HG02571 (cell line): ENCODE results near the gene ZP2.
"Not testable (repeated sequence)": the region's sequence is repeated elsewhere in the genome, so short reads cannot be mapped to it uniquely, and the experiment has no call there.

Source experiments
- ATAC-seq: cut with Tn5 transposase; IDR thresholded peaks from one replicate; pipeline ENCODE4 v1.9.1; 2021; ENCODE audit warnings: mild to moderate bottlenecking, moderate library complexity; ENCODE audit not compliant: unreplicated experiment

Gene ZP2

DNA sequence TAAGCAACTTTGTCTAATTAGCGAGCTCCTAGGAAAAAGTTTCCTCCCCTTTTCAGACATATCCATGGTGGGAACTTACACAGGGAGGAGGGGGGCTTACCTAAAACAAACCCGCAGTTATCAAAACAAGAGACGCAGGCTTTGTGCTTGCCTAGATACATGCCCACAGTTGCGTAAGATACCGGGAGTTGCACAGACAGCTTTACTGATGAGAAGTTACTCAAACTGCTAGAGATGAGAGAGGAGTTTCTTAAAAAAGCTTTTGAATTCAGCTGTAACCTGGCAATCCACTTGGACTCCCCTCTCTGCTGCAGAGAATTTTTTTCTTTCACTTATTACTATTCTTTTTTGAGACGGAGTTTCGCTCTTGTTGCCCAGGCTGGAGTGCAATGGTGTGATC, 6.8 kb upstream of the ZP2 start:
- ATAC-seq = no peak

DNA sequence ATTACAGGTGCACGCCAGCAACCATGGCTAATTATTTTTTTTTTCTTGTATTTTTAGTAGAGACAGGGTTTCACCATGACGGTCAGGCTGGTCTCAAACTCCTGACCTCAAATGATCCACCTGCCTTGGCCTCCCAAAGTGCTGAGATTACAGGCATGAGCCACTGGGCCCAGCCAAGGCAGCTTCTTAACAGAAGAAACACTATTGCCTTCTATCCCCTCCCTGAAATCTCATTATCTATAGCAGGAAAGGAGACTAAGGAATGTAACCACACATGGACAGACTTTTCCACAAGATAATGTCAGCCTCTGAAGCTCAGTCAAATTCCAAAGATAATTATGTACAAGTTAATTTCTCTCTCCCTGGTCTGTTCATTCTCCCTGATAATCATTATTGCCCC, 5.7 kb upstream of the ZP2 start:
- ATAC-seq = no peak

DNA sequence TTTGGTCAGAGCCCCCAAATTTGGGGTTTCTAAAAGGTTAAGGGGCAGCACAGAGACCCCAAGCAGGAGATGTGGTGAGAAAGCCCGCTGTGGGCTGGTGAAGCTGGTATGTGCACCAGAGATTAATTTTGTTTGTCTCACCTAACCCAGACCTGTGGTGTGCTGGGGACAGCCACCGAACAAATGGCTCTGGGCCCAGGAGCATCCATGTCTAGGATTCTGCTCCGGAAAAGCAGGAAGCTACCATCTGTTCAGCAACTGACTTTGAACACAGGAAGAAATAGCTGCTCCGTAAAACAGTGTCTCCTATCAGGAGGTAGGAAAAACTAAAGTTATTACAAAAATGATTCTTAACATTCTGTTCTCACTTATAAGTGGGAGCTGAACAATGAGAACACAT, 2.7 kb upstream of the ZP2 start:
- no peak for ATAC-seq

DNA sequence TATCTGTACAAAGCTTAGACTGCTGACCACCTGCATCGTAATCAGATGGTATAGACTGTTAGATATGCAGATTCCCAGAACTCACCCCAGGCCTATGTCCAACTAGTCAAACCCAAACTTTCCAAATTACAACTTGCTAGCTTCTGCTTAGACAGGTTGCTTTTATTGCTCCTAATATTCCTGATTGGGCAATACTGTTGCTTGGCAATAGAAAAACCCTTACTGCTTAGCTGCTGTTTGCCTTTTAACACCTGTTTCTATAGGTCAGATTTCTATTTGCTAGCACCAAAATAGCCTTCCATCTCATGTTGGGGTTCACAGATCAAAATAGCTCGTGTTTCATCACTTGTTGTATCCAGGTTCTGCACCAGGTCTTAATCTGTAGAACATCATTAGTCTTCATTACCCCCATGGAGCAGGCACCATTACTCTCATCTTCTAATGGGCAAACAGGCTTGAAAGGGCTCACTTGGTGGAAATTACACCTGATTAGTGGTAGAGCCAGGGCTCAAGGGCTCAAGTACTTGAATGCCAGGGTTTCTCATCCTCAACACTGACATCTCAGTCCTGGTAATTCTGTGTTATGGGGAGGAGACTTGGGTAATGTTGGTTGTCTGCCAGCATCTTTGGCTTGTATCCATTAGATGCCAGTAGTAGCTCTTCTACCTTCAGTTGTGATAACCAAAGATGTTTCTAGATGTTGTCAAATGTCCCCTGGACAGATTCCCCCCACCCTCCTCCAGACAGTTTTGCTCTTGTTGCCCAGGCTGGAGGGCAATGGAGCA, 2.7 kb downstream of the ZP2 start:
- ATAC-seq = no peak

DNA sequence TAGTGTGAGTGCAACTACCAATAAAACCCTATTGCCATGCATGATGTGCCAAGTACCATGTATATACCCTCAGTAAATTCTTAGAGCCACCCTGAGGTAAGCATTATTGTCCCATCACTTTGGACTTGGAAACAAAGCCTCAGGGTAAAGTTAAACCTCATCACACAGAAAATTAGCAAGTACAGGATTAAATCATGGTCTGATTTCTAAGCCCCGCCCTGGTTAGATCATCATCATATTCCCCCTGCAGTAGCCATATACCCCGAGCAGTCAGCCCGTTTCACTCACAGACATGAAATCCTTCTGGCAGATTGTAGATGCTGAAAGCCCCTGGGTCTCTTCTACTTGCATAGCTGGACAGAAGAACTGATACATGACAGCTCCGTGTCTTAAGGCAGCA, 4.8 kb downstream of the ZP2 start:
- no peak for ATAC-seq

DNA sequence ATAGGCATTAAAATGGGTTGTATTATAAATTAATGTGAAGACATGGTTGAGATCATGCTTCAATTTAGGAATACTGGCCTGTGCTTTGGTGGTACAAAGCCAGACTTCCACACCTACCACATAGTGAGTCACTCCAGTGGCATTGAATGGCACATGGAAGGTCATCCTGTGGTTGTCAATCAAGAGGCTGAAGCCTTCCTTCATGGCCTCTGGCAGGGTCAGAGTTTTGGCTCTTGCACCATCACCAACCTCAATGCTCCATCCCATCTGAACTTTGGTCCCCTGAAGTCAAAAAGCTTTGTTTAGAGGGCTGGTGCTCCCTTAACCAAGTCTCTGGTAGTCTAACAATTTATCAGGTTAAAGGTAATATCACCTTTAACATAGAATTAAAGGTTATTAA, 6.1 kb downstream of the ZP2 start:
- no peak for ATAC-seq

DNA sequence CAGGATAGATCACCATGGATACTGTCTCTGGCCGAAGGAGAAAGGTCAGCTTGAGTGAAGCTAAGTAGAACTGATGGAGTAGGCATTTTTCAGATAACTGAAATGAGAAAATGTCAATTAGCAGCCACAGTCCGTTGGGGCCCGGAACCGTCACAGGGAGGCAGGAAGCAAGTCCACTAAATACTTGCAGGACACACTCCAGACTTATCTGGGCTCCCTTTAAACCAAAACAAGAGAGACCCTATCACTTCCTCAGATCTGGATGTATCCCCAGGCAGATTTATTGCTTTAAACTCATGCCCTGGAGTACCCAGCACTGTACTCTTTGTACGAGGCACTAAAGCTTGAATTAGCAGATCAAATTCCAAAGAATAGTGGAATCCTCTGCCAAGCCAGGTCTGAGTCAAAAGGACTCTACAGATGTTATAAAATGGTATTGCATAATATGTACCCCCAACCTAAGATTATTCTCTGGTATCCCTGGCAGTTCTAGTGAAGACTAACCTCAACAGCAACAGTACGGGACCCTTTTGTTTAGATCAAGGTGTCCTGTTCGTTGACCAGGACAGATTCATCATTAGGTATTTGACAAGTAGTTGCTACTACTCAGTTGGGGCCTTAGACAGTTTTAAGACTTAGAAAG, 8.1 kb downstream of the ZP2 start:
- no peak for ATAC-seq

DNA sequence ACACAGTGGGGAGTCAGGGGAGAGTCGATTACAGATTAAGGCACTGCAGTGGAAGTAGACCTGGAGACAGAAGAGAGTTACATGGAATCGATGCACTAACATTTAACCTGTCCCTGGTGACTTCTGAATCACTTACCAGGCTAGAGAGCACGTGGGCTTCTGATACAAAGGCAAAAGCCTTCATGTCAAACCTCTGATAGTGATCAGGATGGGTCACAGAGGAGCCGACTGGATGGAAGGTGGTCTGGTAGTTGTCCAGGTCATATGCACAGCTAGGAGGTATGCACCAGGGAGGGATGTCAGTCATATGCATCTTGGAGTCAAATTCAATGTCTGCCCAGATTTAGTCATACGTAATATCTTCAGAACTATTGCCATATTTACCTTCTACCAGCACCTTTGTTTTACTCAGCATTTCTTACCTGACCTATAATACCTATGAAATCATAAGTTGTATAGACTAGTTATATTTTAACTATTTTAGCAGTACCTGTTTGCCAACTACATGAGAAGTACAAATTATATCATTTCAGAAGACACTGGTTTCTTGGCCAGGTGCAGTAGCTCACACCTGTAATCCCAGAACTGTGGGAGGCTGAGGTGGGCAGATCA, 11.7 kb downstream of the ZP2 start:
- ATAC-seq = no peak

DNA sequence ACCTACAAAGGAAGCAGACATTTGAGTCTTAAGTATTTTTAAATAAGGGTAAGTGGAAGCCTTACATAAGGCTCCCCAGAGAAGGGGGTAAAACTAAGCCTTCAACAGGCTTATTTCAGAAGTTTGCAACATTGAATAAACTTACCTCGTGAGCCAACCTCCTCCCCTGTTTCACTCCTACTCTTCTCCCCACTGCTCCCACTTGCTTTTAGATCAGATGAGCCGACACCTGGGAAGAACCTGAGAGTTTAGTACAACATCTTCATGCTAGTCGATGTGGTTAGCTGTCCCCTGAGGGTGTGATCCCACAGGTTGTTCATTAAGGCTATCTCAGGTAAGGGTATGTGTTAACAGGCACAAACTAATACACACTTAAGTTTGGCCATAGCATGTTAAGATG, 13.8 kb downstream of the ZP2 start:
- ATAC-seq = no peak

DNA sequence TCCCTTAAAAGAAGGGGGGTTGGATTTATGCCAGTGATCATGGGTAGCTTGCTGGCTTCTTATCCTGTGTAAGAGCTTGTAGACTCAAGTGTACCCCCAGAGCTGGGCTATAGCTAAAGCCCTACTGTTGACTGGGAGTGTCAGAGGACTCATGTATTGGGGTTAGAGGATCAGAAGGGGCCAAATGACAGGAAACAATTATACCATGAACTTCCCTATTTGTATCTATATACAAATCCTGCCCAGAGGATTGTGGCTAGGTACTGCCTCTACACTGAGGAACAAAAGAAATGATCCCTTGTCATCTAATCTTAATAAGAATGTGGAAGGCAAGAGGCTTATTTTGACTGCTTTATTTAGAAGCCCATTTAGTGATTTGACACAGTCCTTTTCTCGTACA, 14.3 kb downstream of the ZP2 start:
- no peak for ATAC-seq

DNA sequence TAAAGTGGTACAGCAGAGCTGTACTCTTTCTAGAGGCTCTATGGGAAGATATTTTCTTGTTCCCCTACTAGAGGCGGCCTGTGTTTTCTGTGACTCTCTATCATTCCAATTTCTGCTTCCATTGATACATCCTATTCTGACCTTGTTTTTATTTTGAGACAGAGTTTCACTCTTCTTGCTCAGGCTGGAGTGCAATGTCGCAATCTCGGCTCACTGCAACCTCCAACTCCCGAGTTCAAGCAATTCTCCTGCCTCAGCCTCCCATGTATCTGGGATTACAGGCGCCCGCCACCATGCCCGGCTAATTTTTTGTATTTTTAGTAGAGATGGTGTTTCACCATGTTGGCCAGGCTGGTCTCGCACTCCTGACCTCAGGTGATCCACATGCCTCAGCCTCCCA, 16.0 kb downstream of the ZP2 start:
- not testable (repeated sequence) for ATAC-seq

DNA sequence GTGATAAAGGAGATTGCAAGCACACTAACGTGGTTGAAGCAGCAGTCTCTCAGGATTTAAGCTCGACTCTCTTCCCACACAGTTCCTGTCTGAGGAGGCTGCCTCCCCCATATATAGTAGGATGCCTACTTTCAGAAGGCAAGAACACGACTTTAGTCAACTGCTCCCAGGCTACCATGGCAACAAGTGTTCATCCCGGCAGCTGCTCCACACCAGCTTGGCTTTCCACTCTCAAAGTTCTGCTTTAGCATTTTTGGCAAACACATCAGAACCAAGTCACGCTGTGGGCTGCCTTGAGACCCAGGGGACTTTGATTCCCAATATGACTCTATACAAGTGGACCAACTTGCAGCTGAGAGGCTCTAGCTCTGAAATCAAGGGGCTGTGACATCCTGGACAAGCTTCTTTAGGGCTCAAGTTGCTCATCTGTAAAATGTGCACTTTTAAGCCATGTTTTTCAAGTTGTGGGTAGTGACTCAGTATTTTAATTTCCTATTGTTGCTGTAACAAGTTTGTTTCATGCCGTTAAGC, 16.5 kb downstream of the ZP2 start:
- ATAC-seq = no peak

DNA sequence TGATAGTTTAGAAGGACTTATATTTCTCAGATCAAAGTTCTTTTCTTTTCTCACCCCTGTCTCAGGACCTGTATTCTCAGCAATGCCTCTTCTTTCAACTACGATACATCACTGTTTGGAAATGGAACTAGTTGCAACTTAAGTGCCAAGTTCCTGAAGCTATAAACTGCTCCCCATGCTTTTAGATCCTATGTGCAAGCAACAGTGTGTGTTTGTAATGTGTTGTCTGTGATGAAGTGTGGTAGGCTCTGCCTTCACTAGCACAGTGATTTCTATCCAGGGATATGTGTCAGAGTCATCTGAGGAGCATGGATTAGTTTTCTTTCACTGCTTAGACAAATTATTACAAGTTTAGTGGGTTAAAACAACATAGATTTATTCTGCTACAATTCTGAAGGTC, 18.4 kb downstream of the ZP2 start:
- no peak for ATAC-seq

DNA sequence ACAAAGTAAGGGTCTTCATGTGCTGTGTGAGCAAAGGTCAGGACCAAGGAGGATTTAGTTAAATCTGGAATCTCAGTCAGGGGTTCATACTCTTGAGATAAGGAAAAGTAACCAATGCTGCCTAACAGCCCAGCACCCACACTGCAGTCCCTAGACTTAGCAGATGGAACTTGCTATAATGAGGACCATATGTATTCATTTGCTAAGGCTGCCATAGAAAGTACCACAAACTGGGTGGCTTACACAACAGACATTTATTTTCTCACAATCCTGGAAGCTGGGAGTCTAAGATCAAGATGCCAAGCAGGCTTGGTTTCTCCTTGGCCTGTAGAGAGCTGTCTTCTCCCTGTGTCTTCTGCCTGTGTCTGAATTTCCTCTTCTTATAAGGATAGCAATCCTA, 20.8 kb downstream of the ZP2 start:
- no peak for ATAC-seq

DNA sequence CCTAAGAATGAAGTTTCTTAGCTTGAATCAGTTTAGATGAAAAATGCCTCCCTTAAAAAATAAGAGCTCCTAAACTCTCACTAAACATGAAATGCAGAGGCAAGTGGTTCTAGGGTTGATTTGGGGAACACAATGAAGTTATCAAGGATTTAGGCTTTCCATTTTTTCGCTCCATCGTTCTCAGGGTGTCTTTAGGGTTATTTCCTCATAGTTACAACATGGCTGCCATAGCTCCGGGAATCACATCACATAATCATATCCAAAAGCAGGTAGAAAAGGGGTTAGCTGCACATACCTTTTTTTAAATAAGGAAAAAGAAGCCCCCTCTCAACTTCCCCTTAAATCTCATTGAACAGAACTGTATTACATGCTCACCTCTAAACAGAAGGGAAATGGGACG, 21.4 kb downstream of the ZP2 start:
- ATAC-seq = no peak

DNA sequence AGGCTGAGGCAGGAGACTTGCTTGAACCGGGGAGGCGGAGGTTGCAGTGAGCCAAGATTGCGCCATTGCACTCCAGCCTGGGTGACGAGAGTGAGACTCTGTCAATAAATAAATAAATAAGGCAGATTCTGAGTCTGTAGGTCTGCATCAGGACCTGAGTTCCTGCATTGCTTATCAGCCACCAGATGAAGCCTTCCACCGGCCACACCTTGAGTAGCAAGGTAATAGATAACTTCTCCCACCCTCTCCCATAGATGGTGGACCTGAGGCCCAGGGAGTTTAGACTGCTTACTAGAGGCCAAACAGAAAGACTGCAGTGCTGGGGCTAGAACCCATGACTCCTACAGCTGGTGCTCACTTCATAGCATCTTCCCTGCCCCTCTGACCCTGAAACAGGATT, 22.1 kb downstream of the ZP2 start:
- ATAC-seq = no peak

DNA sequence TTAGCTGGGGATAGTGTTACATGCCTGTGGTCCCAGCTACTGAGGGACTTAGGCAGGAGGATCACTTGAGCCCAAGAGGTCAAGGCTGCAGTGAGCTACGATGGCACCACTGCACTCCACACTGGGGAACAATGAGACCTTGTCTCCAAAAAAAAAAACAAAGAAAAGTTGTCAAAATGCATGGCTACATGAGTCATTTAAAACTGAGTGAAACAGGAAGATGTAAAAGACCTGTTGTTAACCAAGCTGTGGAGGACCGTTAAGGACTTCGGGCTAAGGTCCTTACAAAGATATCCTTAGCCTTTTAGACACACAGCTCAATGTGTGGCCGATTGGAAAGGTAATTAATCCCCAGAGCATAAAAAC, 25.1 kb downstream of the ZP2 start:
- ATAC-seq = no peak

DNA sequence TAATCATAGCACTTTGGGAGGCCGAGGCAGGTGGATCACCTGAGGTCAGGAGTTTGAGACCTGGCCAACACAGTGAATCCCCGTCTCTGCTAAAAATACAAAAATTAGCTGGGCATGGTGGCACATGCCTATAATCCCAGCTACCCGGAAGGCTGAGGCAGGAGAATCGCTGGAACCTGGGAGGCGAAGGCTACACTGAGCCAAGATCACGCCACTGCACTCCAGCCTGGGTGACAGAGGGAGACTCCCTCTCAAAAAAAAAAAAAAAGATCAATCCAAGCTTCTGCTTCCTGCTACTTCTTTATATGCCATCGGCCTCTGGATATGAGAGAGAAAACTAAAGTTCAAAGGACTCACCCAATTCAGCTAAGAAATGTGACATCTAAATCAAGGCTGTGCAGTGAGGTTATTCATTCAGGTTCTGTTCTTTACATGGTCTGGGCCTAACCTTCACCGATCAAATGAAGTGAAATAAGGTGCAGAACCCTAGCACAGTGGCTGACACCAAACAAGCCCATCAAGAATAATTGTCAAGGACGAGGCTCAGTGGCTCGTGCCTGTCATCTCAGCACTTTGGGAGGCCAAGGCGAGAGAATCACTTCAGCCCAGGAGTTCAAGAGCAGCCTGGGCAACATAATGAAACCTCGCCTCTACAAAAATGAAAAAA, 25.6 kb downstream of the ZP2 start:
- no peak for ATAC-seq

DNA sequence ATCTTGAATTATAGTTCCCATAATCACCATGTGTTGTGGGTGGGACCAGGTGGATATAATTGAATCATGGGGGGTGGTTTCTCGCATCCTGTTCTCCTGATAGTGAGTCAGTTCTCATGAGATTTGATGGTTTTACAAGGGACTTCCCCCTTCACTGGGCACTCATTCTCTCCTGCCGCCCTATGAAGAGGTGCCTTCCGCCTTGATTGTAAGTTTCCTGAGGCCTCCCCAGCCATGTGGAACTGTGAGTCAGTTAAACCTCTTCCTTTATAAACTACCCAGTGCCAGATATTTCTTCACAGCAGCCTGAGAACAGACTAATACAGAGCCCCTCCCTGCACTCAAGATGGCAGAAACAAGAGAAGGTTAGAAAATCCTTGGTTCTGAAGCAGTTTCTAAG, 26.5 kb downstream of the ZP2 start:
- no peak for ATAC-seq

DNA sequence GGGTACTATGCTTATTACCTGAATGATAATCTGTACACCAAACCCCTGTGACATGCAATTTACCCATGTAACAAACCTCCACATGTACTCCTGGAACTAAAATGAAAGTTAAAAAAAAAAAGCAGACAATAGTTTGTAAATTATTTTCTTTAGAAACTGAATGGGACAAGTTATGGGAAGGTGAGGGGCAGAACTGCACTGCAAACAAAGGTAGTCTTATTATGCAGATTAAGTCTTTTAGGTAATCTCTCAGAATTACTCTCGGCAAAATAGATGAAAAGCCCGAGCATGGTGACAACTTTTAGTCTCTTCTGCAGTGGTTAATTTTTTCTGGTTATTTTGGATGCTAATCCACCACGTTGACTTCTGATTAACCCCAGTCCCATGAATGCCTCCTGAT, 27.4 kb downstream of the ZP2 start:
- no peak for ATAC-seq

DNA sequence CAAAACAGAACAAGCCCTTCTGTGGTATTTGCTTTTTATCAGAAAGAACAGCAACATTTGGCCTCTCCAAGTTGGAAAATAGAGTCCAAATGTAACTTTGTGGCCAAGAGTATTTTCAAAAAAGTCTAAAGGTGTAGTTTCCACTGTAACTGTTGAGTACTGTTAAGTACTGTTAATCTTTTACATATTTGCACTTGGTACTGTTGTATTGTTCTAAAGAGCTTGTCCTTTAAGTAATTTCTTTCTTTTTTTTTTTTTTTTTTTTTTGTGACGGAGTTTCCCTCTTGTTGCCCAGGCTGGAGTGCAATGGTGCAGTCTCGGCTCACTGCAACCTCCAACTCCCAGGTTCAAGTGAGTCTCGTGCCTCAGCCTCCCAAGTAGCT, 31.4 kb downstream of the ZP2 start:
- no peak for ATAC-seq
